GM06990 (cell line): ENCODE results near the gene XYLT2.

ENCODE experiments used
- DNase-seq: peaks from one replicate; pipeline ENCODE4 v3.0.0-alpha.2; 2011; ENCODE audit not compliant: insufficient read length; ENCODE audit errors: extremely low read depth
- H3K27me3 ChIP-seq: replicated peaks from 2 replicates; pipeline ENCODE4 v1.6.0; 2011; ENCODE audit warnings: low read length; ENCODE audit not compliant: control insufficient read depth, insufficient read depth
- H3K36me3 ChIP-seq: 2 replicates; pipeline ENCODE4 v1.5.1; 2011; ENCODE audit warnings: low read length; ENCODE audit not compliant: control insufficient read depth, insufficient read depth
- H3K4me3 ChIP-seq: replicated peaks from 2 replicates; pipeline ENCODE4 v1.5.1; 2011; ENCODE audit warnings: low read depth, mild to moderate bottlenecking, control low read depth, low read length
- TF ChIP-seq, protein P1 (sequence below): IDR thresholded peaks from 2 replicates; pipeline ENCODE4 v1.5.1; 2011; ENCODE audit warnings: low read length, control low read depth, mild to moderate bottlenecking, inconsistent platforms; ENCODE audit not compliant: insufficient read depth, poor library complexity, severe bottlenecking

Gene XYLT2

DNA sequence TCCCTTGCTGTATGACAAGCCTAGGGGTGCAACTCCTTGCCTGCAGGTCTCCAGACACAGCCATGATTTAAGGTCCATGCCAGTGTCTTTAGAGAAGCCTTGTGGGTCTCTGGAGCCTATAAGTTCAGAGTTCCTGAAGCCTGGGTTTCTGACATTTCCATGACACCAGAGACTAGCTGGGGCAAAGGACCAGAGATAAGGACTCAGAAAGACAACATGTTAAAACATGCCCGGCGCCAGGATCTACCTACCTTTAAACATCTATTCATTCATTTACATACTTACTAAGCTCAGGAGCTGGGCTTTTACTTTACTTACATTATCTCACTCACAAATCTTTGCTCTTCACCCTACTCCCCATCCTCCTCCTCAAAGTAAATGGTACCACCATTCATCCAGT, 25.6 kb downstream of the XYLT2 start:
- DNase-seq: no peak
- TF ChIP-seq, protein P1, sequence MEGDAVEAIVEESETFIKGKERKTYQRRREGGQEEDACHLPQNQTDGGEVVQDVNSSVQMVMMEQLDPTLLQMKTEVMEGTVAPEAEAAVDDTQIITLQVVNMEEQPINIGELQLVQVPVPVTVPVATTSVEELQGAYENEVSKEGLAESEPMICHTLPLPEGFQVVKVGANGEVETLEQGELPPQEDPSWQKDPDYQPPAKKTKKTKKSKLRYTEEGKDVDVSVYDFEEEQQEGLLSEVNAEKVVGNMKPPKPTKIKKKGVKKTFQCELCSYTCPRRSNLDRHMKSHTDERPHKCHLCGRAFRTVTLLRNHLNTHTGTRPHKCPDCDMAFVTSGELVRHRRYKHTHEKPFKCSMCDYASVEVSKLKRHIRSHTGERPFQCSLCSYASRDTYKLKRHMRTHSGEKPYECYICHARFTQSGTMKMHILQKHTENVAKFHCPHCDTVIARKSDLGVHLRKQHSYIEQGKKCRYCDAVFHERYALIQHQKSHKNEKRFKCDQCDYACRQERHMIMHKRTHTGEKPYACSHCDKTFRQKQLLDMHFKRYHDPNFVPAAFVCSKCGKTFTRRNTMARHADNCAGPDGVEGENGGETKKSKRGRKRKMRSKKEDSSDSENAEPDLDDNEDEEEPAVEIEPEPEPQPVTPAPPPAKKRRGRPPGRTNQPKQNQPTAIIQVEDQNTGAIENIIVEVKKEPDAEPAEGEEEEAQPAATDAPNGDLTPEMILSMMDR: no peak
- Histone ChIP-seq H3K36me3 (peaks cover 19% of the 10 kb centered on the region), H3K27me3 (no peaks in the 10 kb centered on the region), H3K4me3 (peak overlapping the region; percentile 94)

DNA sequence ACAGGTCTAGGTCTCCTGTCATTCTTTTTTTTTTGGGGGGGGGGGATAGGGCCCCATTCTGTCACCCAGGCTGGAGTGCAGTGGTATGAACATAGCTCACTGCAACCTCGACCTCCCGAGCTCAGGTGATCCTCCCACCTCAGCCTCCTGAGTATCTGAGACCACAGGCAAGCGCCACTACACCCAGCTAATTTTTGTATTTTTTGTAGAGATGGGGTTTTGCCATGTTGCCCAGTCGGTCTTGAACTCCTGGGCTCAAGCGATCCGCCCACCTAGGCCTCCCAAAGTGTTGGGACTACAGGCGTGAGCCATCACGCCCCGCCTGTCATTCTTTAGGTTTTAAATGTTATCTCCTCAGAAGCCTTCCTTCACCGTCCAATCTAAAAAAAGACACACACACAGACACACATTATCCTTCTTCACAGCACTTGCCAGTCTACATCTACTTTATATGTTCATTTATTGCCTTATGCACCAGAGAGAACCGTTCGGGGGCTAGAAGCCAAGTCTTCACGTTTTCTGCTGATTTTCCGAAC, 26.4 kb downstream of the XYLT2 start:
- DNase-seq: no peak
- Histone ChIP-seq H3K4me3 (peak overlapping the region; percentile 94), H3K36me3 (peaks cover 17% of the 10 kb centered on the region), H3K27me3 (no peaks in the 10 kb centered on the region)
- TF ChIP-seq, protein P1: no peak

DNA sequence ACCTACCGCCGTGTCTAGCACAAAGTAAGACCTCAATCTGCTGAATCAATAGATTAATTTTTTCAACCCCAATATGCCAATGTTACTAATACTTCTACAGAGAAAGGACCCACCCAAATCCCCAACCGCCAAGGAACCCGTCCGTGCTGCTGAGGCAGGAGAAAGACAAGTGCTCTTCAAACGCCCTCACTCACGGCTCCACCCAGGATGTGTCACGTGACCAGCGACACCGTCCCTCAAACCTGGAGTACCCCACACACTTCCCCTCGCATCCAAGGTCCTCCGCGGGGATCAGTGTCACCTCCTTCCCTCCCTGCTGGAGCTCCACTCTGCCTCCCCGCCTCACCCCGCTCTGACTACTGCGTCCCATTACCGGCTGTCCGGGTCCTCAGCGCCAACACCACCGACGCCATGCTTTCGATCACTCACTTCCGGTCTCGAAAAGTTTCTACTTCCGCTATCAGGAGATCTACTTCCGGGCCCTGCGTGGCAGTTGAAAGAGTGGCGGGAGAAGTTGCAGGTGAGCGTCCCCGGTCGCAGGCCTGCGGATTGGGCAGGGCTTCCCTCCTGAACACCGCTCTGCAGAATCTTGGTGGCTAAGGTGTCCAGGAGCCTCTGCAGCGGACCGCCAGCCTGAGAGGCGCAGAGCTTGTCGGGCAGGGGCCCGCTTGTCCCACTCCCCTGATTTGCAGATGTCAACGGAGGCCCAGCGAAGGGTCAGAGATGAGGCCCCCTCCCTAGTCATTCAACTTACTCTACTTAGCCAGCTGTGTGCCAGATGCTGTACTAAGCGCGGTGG, 27.0 kb downstream of the XYLT2 start, which contains the start of the genes EME1 and MRPL27:
Gene EME1 (plus strand): TSS at position 472 of the 799 bp plus-strand sequence. CDS start 1,980 bp downstream, outside the sequence.
Gene MRPL27 (minus strand): TSS at position 427 of the 799 bp plus-strand sequence. CDS start 14 bp downstream, at position 413.
- peak; percentile 93 for DNase-seq
- Histone ChIP-seq H3K27me3 (no peaks in the 10 kb centered on the region), H3K4me3 (peak within 1 kb of the TSS; percentile 94), H3K36me3 (peaks cover 10% of the 10 kb centered on the region)
- TF ChIP-seq, protein P1: no peak

DNA sequence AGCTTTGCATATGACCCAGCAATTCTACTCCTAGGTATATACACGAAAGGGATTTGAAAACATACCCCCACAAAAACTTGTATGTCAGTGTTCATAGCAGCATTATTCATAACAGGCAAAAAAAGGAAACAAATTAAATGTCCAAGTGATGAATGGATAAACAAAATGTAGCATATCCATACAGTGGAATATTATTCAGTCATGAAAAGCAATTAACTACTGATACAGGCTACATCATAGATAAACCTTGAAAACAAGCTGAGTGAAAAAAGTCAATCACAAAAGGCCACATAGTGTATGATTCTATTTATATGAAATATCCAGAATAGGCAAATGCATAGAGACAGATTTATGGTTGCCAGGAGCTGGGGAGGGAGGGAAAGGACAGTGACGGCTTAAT, 27.8 kb downstream of the XYLT2 start:
- DNase-seq: no peak
- Histone ChIP-seq H3K36me3 (peaks cover 8% of the 10 kb centered on the region), H3K27me3 (no peaks in the 10 kb centered on the region), H3K4me3 (peak overlapping the region; percentile 94)
- TF ChIP-seq, protein P1: no peak

DNA sequence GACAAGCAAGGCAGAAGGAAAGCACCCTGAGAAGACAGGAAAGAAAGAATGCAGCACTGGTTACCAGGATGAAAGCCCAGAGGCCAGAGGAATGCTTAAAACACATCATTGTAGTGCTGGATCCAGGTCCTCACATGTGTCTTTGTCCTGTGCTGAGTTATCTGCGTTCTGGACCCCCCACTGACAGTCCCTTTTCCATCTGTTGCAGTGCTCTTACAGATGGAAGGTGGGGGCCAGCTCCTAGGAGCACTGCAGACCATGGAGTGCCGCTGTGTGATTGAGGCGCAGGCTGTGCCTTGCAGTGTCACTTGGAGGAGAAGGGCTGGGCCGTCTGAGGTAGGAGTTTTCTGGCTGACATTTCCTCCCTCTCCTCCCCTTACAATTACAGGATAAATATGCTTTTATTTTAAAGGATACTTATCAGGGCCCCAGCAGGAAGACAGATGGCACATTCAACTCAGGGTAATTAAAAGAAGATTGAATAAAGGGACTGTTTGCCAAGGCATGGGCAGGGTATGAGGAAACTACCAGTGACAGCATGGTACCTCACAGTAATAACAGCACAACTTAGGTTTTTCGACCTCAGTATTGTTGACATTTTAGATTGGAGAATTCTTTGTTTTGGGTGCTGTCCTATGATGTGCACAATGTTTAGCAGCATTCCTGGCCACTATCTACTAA, 30.1 kb downstream of the XYLT2 start:
- TF ChIP-seq, protein P1: no peak
- peaks cover 16% of the 10 kb centered on the region for H3K36me3 ChIP-seq
- no peaks in the 10 kb centered on the region for H3K27me3 ChIP-seq
- no peak for DNase-seq
- H3K4me3 ChIP-seq: no peak overlapping the region
